ENCODE measurements around the gene PPP1R13B.
"Not testable (repeated sequence)": the region's sequence is repeated elsewhere in the genome, so short reads cannot be mapped to it uniquely, and the experiment has no call there.

Gene PPP1R13B

GRCh38 chr14:103856607-103857006 lies 9.2 kb upstream of the PPP1R13B start:
- DNase-seq, result no peak

DNA sequence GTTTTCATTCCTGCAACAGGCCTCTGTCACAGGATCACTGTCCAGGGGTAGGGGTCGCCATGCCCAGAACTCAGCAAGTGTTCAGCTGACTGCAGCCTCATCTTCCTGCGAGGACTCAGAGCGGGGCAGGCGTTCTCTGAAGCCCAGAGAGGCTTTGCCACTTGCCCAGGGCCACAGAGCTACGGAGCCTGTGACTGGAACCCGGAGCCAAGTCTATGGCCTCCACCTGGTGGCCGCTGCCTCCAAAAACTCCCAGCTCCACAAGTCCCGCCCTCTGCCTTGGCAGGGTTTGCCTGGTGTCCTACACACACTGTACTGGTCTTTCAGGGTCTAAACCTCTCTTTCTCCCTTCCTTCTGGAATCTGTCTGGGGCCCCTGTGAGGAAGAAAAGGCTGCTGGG lies 8.7 kb upstream of the PPP1R13B start:
- no peak for DNase-seq

DNA sequence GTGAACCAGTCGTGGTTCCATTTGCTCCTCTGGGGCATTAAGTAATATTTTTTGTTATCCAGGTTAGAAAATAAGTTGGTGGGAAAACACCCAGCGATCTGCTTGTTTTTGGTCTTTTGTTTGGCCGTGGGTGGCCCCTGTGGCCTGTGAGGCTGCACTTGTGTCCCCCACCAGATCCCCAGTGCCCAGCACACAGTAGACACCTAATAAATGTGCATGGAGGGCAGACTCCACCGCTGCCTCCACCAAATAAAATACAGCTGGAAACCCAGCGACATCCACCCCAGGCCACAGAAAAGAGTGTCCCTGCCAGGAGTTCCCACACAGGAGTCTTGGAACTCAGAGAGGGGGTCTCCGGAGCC lies 8.3 kb upstream of the PPP1R13B start:
- DNase-seq, result no peak

DNA sequence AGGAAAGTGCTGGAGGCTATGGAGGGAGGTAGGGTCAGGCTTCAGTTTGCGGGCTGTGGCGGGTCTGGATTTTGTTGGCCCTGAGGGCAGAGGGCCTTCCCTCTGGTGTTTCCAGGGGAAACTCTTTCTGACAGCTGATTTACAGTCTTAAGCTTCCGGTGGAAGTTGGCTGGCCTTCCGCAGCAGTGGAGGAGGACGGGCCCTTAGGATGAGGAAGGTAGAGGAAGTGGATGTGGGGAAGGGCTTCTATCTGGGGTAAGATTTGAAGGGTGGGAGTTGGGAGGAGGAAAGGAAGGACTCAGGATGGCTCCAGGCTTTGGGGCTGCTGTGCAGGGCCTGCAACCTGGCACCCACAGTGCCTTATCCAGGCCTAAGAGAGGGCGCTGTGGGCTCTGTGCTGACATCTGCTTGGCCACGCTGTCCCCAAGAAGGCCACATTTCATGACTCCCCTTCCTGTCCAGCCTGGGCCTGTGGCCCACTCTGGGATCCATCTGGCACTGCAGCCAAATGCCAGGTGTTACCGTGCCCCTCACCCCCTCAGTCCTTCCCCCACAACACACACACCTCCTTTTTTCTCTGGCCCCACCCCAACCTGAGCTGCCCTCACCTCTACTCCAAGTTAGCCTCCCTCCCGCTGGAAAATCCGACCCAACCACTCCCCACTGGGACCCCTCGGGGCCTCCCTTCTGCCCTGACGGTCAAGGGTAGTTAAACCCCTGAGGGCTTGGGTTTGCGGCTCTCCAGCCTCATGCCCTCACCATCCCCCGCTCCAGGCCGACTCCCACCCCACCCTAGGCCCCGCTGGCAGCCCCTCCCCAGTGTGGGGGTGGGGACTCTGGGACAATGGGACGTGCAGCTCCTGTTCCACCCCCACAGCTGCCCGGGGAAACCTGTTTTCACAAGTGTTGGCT lies 7.7 kb upstream of the PPP1R13B start:
- no peak for DNase-seq

DNA sequence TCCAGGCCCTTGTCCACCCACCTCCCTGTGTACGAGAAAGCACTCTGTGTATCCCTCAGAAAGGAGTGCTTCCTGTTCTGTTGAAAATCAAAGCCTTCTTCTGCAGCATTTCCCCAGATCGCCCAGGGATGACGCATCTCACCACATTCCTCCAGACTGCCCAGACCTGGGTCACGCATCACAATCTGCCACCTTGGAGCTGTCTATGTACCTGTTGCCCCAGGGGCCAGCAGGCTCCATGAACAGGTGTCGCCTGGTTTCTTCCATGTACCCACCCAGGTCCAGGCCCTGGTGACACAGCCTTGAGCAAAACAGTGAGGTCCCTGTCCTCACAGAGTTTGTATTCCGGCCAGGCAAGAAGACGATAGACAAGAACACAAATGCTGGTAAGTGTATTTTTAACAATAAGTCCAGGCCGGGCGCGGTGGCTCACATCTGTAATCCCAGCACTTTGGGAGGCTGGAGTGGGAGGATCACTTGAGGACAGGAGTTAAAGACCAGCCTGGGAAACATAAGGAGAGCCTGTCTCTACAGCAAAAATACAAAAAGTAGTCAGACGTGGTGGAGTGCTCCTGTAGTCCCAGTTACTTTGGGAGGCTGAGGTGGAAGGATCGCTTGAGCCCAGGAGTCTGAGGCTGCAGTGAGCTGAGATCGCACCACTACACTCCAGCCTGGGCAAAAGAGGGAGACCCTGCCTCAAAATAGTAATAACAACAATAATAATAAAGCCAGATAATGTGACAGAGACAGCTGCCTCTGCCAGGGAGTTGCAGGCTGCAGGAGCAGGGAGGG lies 6.8 kb upstream of the PPP1R13B start:
- no peak for DNase-seq

GRCh38 chr14:103849151-103849886 lies 1.9 kb upstream of the PPP1R13B start:
- DNase-seq, result no peak

DNA sequence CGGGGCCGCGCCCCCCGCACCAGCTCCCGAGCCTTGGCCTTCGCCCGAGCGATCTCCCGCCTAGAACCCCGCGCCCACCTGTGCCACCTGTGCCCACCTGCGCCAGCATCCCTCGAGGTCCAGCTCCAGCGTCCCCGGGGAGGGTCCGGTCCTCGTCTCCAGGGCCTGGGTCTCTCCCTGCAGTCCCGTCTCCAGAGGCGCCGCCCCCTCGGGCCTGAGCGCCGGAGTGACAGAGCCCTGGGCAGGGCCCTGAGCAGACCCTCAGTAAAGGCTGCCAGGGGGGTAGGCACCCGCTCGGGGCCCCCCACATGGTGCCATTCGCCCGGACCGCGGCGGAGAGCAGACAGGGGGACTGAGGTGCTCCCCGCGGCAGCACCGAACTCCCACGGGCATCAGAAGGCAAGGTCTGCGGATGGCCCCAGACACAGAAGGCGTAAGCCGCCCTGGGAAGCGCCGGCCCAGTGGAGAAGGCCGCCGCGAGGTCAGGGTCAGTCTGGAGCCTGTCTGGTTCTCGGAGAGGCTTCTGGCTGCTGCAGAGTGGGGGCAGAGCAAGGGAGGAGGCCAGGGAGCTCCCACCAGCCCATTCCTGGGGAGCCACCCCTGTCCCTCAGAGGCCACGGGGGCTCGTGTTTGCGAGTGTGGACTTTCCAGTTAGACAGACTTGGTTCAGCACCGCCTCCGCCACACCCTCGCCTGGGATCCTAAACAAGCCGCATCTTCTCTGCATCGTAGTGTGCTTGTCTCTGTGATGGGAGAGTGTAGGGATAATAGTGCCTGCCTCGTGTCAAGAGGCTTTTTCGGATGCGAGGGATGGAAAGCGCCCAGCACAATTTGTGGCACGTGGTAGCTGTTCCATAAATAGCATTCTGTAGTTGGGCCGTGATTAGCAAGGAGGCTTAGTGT lies 1.1 kb upstream of the PPP1R13B start:
- DNase-seq, result no peak

DNA sequence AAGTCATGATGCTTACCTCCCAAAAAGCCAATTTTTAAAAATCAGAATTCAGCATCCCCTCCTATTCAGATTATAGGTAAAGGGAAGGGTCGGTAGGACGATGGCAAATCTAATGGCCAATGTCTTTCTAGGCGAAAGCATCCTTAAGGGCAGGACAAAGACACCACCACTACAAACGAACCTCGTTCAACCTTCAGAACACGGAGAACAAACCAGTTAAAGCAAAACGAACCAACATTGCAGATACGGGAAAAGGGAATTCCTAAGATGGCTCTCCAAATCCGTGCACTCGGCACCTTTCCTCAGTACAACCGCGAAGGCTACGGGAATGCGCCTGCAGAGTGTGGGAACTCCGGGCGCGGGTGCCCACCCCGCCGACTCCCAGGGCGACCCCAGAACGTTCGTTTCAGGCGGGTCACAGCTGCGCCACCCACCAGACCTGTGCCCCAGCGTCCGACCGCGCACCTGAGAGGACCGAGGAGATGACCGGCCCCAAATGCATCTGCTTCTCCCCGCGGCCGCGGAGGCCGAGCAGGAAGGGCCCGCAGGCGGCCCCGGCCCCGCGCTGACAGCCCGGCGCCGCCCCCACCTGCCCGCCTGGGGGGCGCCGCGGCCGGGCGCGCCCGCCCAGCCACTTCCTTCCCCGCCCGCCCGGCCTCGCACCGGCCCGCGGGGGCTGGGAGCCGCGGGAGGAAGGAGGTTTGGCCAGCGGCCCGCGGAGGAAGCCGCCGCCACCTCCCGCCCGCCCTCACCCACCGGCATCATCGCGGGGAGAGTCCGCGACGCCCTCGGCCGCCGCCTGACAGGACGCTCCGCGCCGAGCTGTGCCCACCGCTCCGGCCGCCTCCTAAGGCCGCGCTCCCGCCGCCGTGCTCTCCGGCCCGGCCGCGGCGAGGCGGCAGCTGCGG lies 578 bp downstream of the PPP1R13B start:
- DNase-seq, result peak; percentile 2

GRCh38 chr14:103846097-103846496 lies 1.3 kb downstream of the PPP1R13B start:
- DNase-seq, result no peak

- DNase-seq, result no peak
Measured at GRCh38 chr14:103845327-103845726, 2.0 kb downstream of the PPP1R13B start.

GRCh38 chr14:103841265-103841664 lies 6.1 kb downstream of the PPP1R13B start:
- not testable (repeated sequence) for DNase-seq

GRCh38 chr14:103840014-103840413 lies 7.4 kb downstream of the PPP1R13B start:
- DNase-seq, result no peak

DNA sequence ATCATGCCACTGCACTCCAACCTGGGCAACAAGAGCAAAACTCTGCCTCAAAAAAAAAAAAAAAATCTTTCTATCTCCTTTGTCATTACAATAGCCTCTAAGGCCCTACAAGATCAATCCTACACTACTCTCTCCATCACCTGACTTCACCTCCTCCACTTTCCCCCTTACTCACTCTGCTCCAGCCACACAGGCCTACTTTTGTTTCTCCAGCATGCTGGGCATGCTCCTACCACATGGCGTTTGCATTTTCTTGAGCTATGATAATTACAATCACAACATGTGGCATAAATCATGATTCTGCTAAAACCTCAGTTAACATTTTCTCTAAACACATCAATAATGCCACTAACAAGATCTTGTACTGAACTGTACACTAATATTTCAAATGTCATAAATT lies 7.8 kb downstream of the PPP1R13B start:
- no peak for DNase-seq

GRCh38 chr14:103838117-103838516 lies 9.3 kb downstream of the PPP1R13B start:
- no peak for DNase-seq

GRCh38 chr14:103836976-103837725 lies 10.2 kb downstream of the PPP1R13B start:
- no peak for DNase-seq

- no peak for DNase-seq
Measured at GRCh38 chr14:103834956-103835355, 12.4 kb downstream of the PPP1R13B start.

DNA sequence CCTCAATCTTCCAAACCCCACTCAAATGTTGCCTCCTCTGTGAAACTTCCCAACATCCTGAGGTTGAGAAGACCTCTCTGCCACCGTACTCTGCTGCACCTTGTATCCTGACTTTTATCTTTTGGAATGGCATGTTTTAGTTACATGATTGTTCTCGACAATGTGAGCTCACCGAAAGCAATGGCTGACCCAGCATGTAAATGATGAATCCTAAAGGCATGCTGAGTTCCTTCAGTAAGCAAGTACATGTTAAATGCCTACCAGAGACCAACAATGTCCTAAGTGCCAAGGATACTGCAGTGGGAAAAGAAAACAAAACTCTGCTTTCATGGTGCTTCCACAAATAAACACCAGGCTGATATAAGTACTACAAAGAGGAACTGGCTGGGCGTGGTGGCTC lies 13.7 kb downstream of the PPP1R13B start:
- no peak for DNase-seq

- DNase-seq, result no peak
Measured at GRCh38 chr14:103832046-103832445, 15.3 kb downstream of the PPP1R13B start.

GRCh38 chr14:103830511-103831270 lies 16.7 kb downstream of the PPP1R13B start:
- DNase-seq, result no peak

All from CD4-positive, alpha-beta T cell treated with Interleukin-10 for 1 hour (primary cell).